UCSD-AML1 (cell line): ENCODE data around the gene EP300.
A peak's percentile ranks its signal among the peaks of the same experiment; 100 is the strongest.
"Not testable (repeated sequence)": the region's sequence is repeated elsewhere in the genome, so short reads cannot be mapped to it uniquely, and the experiment has no call there.

Experiments used
- DNase-seq: peaks from one replicate; lab custom pipeline; 2025; ENCODE audit not compliant: unreplicated experiment; lab: John Stamatoyannopoulos, UW

The EP300 gene

DNA sequence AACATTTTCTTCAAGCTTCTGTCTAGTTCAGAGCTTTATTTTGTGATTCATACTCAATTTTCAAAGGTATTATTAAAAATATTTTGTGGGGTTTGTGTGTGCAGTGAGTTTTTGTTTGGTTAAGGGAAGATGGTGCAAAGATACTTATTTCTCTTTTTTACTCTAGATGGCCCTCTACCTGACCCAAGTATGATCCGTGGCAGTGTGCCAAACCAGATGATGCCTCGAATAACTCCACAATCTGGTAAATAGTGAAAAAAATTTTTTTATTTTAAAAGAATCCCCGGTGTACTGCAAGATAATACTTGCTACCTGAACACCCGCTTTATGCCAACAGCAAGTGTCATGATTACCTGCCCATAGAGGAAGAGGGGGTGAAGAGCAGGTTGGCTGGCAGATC is 54.2 kb downstream of the EP300 start:
- DNase-seq: no peak

- no peak for DNase-seq
Measured at GRCh38 chr22:41147722-41148121, 55.3 kb downstream of the EP300 start.

GRCh38 chr22:41152902-41153301 is 60.5 kb downstream of the EP300 start:
- no peak for DNase-seq

DNA sequence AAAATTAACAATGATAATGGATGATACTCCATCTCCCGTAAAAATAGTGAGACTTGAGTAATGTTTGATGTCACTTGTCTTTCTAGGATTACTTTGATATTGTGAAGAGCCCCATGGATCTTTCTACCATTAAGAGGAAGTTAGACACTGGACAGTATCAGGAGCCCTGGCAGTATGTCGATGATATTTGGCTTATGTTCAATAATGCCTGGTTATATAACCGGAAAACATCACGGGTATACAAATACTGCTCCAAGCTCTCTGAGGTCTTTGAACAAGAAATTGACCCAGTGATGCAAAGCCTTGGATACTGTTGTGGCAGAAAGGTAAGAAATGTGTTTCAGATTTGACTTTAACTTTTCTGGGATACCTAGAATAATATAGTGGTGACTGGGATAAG is 64.7 kb downstream of the EP300 start:
- DNase-seq: no peak

GRCh38 chr22:41169157-41169556 is 76.8 kb downstream of the EP300 start:
- no peak for DNase-seq

GRCh38 chr22:41171996-41172395 is 79.6 kb downstream of the EP300 start:
- no peak for DNase-seq

- DNase-seq: no peak
Measured at GRCh38 chr22:41175546-41175945, 83.2 kb downstream of the EP300 start.

DNA sequence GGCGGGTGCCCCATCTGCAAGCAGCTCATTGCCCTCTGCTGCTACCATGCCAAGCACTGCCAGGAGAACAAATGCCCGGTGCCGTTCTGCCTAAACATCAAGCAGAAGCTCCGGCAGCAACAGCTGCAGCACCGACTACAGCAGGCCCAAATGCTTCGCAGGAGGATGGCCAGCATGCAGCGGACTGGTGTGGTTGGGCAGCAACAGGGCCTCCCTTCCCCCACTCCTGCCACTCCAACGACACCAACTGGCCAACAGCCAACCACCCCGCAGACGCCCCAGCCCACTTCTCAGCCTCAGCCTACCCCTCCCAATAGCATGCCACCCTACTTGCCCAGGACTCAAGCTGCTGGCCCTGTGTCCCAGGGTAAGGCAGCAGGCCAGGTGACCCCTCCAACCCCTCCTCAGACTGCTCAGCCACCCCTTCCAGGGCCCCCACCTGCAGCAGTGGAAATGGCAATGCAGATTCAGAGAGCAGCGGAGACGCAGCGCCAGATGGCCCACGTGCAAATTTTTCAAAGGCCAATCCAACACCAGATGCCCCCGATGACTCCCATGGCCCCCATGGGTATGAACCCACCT is 84.7 kb downstream of the EP300 start:
- no peak for DNase-seq

DNA sequence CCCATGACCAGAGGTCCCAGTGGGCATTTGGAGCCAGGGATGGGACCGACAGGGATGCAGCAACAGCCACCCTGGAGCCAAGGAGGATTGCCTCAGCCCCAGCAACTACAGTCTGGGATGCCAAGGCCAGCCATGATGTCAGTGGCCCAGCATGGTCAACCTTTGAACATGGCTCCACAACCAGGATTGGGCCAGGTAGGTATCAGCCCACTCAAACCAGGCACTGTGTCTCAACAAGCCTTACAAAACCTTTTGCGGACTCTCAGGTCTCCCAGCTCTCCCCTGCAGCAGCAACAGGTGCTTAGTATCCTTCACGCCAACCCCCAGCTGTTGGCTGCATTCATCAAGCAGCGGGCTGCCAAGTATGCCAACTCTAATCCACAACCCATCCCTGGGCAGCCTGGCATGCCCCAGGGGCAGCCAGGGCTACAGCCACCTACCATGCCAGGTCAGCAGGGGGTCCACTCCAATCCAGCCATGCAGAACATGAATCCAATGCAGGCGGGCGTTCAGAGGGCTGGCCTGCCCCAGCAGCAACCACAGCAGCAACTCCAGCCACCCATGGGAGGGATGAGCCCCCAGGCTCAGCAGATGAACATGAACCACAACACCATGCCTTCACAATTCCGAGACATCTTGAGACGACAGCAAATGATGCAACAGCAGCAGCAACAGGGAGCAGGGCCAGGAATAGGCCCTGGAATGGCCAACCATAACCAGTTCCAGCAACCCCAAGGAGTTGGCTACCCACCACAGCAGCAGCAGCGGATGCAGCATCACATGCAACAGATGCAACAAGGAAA is 85.4 kb downstream of the EP300 start:
- DNase-seq: no peak

GRCh38 chr22:41178425-41178975 is 86.1 kb downstream of the EP300 start:
- no peak for DNase-seq

DNA sequence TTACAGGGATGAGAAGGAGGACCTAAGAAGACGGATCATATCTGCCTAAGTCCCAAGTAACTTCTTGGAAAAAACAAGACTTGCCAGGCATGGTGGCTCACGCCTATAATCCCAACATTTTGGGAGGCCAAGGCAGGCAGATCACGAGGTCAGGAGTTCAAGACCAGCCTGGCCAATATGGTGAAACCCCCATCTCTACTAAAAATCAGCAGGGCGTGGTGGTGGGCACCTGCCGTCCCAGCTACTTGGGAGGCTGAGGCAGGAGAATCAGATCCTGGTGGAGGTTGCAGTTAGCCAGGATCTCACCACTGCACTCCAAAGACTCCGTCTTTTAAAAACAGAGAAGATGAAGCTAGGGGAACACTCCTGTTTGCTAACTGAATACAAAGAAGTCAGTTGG is 88.0 kb downstream of the EP300 start:
- not testable (repeated sequence) for DNase-seq

DNA sequence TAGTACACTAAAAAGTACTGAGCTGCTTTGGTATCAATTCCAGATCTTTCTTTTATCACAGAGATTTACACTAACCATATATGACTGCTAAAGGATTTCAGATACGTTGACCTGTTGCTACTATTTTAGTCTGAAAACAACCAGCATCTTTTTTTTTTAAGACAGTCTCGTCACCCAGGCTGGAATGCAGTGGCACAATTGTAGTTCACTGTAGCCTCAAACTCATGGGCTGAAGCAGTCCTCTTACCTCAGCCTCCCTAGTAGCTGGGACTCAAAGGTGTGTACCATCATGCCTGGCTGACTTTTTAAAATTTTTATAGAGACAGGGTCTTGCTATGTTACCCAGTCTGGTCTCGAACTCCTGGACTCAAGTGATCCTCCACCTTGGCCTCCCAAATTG is 88.5 kb downstream of the EP300 start:
- DNase-seq: no peak

- peak; percentile 43 for DNase-seq
Measured at GRCh38 chr22:41181349-41182241, 89.2 kb downstream of the EP300 start.

DNA sequence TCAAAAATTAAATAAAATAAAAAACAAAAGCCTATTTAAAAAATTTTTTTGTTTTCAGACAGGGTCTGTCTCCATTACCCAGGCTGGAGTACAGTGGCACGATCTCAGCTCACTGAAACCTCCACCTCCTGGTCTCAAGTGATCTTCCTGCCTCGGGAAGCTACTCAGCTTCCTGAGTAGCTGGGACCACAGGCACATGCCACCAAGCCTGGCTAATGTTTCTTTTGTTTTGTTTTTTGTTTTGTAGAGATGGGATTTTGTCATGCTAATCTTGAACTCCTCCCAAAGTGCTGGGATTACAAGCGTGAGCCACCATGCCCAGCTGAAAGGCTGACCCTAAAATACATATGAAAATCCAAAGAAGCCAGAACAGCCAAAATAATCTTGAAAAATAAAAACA is 92.3 kb downstream of the EP300 start:
- no peak for DNase-seq

GRCh38 chr22:41191467-41191866 is 99.1 kb downstream of the EP300 start:
- DNase-seq: no peak

- DNase-seq: no peak
Measured at GRCh38 chr22:41193829-41194228, 101.4 kb downstream of the EP300 start.

- DNase-seq: peak; percentile 84
Measured at GRCh38 chr22:41197038-41197972, 104.9 kb downstream of the EP300 start.

DNA sequence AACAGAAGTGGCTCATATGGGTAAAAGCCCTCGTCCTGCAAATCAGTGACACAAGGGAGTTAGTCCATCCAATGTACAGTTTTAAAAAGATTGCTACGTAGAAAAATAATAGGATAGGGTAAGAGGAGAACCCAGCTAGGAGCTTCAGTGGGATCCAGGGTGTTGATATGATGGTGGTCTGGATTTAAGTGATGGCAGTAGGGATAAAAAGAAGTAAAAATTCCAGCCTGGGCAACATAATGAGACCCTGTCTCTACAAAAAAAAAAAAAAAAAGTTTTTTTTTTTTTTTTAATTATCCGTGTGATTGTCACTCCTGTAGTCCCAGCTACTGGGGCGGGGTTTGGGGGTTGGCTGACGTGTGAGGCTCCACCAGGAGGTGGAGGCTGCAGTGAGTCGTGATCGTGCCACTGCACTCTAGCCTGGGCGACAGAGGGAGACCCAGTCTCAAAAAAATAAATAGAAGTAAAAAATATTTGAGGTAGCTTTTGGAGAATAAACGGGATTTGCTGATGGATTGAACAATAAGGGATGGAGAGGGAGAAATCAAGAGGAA is 105.7 kb downstream of the EP300 start:
- no peak for DNase-seq

GRCh38 chr22:41201141-41201540 is 108.7 kb downstream of the EP300 start:
- DNase-seq: no peak

DNA sequence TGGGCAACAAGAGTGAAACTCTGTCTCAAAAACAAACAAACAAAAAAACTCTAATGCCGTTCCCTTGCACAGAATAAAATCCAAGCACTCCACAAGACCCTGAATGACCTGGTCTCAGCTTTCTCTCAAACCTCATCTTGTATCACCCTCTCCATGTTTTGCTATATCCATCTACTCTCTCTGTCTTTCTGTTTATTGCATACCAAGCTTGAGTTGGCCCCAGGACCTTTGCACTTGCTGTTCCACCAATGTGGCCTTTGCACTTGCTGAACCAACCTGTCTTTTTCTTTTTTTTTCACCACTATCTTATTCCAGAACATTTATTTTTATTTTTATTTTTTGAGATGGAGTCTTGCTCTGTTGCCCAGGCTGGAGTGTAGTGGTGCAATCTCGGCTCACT is 110.7 kb downstream of the EP300 start:
- DNase-seq: no peak
